Measurements from ENCODE around the gene CNTF.

GRCh38 chr11:58671983-58672633, 49.6 kb downstream of the CNTF start:
- TF ChIP-seq POLR2A (IDR thresholded peaks at IDR 0.05) (no peak), EP300 (IDR thresholded peaks at IDR 0.05) (no peak)
